Tibial nerve (tissue), 4 donors: ENCODE data around the gene TMEM271.

Source experiments
- CTCF ChIP-seq, 5 experiments: fragments of 200-600 bp in 3 of 5; fragments of 450-650 bp in 2 of 5; sonication (generic) in 3 of 5; IDR thresholded peaks; one replicate each; pipeline ENCODE4 v1.5.1; 2016 to 2019; ENCODE audit warnings: antibody characterized with exemption in 5 of 5, mild to moderate bottlenecking in 3 of 5, moderate library complexity in 2 of 5
- EP300 ChIP-seq, 2 donors: sonication (generic); formaldehyde crosslinking; IDR thresholded peaks; one replicate each; pipeline ENCODE4 v1.6.1; 2017; ENCODE audit warnings: antibody characterized with exemption in 2 of 2, mild to moderate bottlenecking in 1 of 2
- POLR2A ChIP-seq, 2 donors: fragments of 450-650 bp; IDR thresholded peaks; one replicate each; pipeline ENCODE4 v1.6.1; 2017; ENCODE audit warnings: antibody characterized with exemption in 2 of 2, mild to moderate bottlenecking in 2 of 2, moderate library complexity in 2 of 2

GRCh38 chr4:581753-582361 is 5.8 kb upstream of the TMEM271 start:
- no peak for TF ChIP-seq EP300 (IDR thresholded peaks at IDR 0.05)
- TF ChIP-seq CTCF (IDR thresholded peaks at IDR 0.05) = no peak
- TF ChIP-seq POLR2A (IDR thresholded peaks at IDR 0.05) = no peak
